ENCODE data around the gene GASK1B.

GASK1B gene

DNA sequence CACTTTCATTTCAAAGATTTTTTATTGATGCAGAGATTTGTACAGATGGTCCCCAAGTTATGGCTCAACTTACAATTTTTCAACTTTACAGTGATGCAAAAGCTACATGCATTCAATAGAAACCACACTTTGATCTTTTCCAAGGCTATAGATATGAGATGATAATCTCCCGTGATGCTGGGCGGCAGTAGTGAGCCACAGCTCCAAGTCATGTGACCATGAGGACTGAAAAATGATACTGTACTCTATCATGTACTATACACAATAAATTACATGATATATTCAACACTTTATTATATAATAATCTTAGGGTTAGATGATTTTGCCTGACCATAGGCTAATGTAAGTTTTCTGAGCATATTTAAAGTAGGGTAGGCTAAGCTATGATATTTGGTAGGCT, 14.0 kb upstream of the GASK1B start:
- DNase-seq (ENCODE audit: low read depth, low spot score): no peak

DNA sequence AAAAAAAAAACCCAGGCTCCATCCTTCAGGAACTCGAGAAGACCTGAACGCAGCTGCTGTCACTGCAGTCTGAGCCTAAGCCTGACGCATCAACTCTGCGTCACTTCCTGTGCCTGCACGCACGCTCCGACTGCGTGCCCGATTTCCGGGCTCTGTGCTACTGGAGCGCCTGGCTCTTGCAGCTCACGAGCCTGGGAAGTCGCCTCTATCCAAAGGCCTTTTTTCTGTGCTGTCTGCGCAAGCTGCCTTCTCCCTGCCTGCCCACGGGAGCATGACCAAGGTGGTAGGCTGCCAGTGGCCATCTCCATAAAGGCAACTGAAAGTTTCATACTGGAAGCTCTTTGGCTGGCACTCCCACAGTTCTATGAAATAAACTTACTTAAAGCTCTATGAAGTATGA, 9.9 kb upstream of the GASK1B start:
- DNase-seq (ENCODE audit: low read depth, low spot score): no peak

DNA sequence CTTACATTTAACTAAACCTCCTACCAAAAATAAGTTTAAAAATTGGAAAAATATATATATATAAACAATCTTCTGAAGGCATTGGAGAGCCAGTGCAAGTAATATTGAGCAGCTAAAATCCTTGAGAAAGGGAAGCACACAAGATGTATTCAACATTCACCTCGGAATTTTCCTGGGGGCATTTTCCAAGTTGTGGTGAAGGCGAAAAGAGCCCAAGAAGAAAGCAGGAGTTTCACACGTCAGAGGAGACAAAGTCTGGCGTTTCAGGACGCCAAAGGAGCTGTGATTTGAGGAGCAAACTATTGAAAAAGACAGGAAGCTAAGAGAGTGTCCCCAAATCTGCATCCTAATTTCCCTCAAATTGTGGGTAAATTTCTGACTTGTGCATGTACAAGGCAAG, 9.1 kb upstream of the GASK1B start:
- no peak for DNase-seq (ENCODE audit: low read depth, low spot score)

DNA sequence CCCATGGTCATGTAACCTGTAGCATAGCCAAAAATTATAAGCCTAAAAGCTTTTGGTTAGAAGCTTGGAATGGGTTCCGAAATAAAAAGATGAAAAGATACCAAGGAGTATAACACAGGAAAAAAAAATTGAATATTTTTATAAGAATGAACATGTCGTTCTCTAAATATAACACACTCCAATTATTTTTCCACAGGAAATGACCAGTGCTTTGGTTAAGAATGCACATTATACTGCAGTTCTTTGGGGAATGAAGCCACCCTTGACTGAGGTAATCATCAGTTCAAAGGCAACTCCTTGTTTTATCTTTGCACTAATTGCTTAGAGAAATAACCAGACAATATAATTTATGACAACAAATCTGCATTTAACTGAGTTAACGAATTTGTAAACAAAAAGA, 6.6 kb upstream of the GASK1B start:
- no peak for DNase-seq (ENCODE audit: low read depth, low spot score)

DNA sequence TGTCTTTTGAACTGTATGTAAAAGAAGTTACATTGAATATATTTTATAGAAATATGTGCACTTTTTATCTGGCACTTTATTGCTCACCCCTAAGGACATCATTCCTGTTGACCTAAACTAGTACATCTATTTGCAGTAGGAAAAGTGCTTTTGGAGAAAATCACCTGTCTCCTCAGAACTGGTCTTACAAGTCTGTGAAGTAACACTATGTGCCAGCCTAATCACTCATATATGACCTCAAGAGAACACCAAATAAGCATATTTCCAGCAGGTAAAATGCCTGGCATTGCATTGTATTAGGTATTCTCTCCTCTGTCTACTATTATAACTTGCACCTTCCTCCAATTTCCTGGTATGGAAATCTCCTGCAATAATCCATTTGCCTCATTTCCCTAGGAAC, 4.0 kb upstream of the GASK1B start:
- DNase-seq (ENCODE audit: low read depth, low spot score): no peak

DNA sequence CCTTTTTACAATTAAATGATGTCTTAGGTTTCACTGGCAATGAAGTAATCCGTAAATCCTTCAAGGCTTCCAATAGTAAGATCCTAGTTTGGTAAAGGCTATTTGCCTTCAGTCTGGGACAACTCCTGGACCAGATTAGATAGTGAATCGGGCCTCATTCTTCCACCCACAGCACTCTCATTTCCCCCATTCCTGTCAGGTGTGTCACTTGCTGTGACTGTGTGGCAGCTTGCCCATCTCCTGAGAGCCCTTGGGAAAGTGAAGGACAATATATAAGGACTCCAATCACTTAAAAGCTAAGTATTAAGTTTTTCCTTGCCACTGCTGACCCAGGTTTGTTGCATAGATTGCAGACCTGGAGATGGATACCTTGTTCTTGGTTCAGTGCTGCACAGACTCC, 3.3 kb upstream of the GASK1B start:
- DNase-seq (ENCODE audit: low read depth, low spot score): no peak

DNA sequence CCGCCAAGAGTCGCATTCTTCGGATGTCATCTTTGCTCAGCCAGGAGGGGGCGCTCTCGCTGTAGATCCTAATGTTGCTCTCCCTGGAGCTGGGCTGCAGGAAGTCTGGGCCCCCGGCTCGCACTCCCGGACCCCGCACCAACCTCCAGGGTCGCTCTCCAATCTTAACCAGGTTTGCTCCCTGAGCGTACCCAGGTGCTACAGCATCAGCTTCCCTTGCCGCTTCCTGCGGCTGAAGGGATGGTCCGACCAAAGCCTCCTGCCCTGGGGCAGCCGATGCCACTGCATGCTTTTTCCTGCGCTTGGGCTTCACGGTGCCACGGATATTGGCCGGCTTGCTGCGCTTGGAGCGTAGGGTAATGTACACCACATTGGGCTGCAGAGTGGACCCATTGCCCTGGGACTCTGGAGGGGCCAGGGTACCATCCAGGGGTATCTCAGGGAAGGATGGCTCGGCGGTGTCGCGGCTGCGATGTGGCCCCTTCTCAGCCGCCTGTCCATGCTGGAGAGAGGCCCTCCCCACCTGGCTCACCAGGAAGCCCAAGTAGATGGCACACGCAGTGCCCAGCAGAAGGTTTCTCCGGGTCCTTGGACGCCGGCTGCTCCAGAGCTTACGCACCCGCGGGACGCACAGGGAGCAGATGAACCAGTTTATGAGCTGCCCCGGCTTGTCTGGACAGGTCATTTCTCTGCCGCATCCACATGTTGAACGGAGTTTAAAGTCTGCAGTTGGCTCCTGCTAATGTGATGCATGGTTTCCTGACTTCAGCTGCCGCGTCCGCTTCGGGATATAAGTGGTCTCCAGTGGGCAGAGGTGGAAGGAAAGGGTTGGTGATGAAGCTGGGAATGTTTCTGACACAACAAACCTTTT, 1.9 kb downstream of the GASK1B start:
- peak; percentile 50 for DNase-seq (ENCODE audit: low read depth, low spot score)

DNA sequence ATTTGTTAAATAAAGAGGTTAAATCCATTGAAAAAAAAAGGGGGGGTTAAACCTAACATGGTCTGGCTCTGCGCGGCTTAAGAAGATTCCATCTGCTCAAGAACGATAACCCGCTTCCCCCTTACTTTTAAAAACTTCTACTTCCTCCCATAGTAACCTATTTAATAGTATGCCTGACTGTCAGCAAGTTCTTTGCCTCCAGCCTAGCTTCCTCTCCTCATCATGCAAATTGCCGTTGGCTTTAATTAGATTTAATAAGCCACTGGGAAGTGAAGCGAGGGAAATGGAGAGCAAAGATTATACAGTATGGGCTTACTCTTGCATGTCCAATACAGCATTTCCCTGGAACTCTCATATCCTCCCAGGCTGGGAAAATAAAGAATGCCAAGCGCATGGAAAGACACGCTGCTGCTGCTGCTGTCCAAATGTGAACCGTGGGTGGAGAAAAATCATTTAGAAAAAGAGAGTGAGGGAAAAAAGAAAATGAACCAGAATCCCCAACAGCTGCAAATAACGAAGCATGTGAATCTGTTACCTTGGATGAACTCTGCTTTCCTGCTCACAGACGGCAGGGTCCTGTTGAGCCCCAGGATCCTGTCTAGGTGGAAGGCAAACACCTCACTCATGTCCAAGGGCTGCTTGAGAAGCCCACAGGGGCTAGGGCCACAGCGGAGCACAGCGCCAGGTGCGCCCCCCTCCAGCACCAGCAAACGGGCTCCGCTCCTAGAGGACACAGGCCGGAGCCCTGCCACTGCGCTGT, 2.7 kb downstream of the GASK1B start:
- DNase-seq (ENCODE audit: low read depth, low spot score): no peak

DNA sequence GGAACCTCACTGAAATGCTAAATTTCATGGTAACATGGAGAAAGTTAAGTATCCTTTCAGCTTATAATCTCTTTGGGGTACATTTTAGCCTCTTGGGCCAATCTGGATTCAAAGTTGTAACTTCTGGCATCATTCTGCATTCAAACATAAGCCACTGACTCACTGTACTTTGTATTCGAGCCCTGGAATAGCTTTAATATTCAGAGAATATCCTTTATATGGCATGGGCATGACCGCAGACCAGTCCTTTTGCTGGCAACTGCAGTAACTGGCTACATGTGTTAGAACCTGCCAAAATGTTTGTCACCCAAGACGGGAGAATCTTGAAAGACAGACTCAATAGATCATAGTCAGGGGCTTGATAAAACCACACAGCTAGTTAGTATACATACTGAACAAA, 3.3 kb downstream of the GASK1B start:
- DNase-seq (ENCODE audit: low read depth, low spot score): no peak

DNA sequence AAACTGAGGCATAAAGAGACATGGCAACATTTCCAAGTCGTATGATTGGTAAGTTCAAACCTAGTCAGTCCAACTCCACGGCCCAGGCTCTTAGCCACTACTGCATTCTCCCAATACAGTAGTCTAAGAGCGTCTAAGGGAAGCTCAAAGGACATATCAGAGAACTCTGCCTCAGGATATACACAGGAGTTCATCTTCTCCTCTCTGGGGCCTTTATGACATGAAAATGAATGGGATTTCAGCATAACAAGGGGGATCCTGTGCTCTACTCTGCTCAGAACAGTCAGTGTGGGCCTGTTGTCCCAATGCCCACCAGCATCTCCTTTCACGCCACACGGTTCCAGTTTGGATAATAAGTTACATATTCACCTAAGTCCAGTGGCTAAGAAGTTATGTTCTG, 4.2 kb downstream of the GASK1B start:
- no peak for DNase-seq (ENCODE audit: low read depth, low spot score)

DNA sequence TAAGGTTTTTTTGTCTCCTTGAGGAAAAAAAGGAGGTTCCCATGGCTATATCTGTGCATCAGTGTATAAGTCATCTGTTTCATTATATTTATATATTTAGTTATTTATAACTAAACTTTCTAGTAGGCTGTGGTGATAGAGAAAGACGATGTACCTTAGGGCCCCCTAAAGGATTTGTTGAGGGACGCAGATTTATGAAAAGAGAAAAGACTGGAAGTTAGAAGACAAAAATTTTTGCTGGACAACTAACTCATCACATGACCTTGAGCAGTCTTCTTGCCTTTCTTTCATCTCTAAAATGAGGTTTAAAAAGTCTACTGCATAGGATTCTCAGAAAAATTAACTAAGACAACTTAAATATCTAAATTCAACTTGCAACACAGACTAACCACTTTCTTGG, 6.1 kb downstream of the GASK1B start:
- no peak for DNase-seq (ENCODE audit: low read depth, low spot score)

DNA sequence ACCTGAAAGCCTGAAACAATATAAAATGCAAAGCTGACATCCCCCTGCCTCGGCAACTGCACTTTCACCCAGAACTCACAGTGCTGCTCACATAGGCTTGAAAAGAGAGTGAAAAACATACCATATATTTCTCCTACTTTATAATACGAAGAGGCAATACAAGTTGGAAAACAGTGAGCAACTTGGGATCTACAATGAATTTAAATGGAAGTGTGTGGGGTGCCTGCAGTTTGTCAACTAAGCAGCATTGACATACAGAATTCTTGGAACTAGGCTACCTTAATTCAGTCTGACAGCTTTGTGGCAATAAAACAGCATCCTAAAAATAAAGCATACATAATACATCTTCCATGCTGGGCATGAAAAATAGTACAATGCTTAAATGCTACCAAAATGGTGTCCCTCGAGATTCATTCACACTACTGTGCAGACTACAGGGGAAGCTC, 8.0 kb downstream of the GASK1B start:
- DNase-seq (ENCODE audit: low read depth, low spot score): no peak

DNA sequence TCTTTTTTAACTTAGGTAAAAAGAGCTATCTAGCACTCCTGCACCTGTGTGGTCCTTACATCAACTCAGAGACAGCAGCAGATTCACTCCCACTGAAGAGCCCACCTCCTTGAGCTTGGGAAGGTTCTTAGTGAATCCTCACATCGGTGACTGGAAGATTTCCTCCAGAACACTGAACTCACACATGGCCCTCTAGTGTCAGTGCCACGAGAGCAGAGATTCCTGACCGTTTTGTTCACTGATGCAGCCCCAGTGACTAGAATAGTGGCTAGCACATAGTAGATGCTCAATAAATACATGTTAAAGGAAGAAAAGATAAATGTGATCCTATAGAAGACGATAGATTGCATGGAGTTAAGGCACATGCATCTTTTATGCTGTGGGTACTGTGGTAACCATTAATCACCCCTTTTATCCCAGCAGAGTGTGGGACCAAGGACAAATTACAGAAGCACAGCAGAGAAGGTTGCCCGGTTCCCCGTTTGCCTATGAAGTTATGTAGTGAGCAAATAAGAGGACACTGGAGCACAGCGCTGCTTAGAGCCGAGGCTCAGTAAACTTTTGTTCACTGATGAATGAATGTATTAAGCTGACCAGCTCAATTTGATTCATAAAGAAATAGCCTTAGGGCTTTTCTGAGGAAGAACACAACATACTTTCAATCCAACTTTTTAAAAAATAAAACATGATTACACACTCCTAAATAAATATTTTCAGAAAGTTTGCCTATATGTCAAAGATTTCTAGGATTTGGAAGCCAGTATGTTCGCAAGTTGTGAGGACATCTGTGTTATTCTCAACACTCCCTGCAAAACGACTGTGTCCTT, 8.7 kb downstream of the GASK1B start:
- no peak for DNase-seq (ENCODE audit: low read depth, low spot score)

DNA sequence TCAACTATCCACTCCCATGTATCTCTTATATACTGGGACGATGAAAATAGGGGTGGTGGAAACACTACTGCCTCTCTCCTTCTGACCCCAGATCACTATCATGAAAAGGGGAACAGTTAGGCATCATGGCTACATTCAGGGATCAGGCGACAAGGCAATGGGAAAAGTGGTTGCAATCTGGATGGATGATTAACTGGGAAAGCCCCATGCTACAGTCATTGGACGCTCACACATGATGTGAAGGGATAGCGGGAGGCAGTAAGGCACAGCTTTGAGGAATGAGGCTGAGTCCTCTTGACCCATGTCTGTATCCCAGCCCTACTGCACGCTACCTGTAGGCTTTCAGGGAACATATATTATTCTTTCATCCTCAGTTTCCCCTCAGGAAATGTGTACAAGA, 10.2 kb downstream of the GASK1B start:
- no peak for DNase-seq (ENCODE audit: low read depth, low spot score)

DNA sequence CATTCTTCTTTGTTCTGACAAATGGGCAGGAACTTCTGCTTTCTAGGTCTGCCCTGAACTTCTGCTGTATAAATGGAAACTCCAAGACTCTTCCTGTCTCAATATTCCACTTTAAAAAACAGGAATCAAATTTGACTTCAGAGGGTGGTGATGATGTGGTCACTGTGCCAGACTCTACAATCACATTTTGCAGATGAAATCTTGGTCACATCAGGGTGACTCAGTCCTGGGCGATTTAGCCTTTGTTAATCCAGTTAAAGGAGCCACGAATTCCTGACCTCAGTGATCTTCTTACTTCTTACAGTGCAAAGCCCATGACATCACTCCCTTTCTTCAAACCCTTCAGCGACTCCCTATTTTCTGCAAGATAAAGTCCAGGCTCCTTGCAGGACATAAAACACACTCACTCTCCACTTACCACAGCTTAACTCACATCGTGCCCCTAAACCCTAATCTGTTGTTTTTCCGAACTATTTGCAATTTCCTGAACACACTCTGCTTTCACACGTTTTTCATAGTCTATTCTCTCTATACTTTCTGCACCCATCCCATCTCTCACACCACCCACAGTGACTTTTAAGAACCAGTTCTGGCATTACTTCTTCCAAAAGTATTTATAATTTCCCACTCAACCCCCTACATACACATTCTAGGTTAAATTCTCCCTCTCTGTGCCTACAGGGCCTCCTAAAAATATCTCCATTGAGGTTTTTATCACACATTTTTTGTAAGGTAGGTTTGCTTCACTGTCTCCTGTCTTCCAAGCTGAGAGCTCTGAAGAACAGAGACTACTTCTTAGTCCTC, 11.1 kb downstream of the GASK1B start:
- peak; percentile 68 for DNase-seq (ENCODE audit: low read depth, low spot score)

DNA sequence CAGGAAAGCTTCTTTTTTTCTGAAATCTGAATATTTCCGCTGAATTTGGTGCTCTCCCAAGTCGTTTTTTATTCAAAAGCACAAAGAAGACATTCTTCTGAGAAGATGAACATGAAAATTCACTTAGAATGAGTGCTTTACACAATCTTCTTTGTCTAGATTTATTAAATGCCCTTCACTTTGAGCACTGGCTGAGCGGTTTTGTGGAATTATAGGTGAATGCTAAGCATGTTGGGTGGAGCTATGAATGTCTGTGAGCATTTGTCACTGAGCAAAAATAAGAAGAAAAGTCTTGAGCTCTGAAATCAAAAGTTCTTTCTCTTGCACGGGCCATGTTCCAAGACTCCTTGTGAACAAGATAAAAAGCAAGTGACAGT, 13.1 kb downstream of the GASK1B start:
- DNase-seq (ENCODE audit: low read depth, low spot score): no peak

DNA sequence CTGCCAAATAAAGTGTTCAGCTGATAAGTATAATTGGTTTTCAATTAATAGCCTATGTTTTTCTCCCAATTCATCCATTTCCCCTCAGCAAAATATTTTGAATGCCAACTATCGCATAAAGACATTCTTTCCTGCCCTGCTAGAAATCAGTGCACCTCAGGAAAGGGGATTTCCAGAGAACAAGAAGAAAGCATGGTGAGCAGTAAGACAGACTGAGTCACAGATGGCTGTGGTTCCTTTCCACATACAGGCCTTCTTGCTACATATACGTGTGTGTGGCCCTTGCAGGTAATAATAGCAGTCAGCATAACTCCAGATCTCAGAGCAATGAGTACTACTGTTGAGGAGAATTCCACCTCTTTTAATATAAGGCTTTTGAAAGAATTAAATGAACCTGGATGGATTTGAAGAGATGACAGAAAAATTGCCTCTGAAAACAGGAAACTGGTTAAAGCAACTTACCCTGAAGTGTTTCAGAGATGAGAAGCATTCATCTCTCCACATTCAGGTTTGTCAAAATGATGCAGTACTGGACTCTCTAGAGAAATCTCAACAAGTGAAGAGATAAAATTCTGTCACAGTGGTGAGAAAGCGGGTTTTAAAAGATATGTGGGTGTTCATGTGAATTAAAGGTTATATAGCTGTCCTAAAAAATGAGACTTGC, 13.6 kb downstream of the GASK1B start:
- no peak for DNase-seq (ENCODE audit: low read depth, low spot score)

DNA sequence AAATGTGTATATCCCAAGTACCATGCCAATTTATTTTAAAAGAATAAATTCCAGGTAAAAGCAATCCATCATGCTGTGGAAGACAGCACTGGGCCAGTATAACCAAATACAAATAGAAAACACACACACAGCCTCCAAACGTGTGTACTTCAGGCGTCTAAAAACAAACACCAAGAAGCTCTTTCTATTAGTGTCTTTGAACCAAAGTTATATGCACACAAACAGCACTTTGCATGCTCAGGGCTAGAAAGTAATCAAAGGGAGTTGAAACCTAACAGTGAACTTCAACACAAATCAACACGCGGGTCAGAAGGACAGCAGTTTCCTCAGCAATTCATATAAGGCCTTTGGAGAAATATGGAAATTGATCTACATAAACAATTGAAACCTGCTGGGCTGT, 15.4 kb downstream of the GASK1B start:
- no peak for DNase-seq (ENCODE audit: low read depth, low spot score)

DNA sequence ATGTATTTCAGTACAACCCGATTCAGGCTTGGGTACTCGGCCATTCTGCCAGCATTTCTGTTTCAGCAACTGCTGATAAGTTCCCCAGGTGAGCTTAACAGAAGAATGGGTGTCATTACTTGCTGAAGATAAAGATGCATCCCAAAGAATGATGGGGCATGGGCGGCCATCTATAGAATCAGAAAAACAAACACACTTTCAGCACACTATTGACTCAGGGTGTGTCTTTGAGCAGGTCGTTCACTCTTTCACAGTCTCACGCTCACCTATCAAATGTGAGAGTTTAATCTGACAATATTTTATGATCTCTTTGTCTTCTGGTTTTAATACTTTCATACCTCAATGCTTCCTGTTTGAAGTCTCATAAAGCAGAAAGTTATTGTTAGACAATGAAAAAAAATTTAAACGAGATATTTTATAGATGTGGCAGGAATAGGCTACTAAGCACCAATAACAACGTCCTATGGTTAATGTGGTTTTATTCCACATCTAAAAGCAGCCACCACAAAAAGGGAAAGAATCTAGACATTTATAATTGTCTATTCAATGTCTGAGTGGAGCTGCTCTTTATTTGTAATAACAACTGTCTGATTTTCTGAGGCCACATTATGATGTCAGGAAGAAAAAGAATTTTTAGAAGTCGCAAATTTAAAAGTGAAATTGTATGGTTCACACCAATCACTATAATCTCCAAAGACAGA, 17.0 kb downstream of the GASK1B start:
- DNase-seq (ENCODE audit: low read depth, low spot score): no peak

DNA sequence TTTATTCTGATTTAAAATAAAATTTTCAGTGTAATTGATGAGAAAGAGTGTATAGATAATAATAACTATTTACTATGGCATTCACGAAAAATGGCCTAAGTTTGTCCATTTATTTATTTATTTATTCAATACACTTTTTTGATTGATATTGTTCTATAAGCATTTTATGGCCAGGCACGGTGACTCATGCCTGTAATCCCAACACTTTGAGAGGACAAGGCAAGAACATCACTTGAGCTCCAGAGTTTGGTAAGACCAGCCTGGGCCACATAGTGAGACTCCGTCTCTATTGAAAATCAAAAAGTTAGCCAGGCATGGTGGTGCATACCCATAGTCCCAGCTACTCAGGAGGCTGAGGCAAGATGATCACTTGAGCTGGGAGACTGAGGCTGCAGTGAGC, 25.7 kb downstream of the GASK1B start:
- DNase-seq (ENCODE audit: low read depth, low spot score): no peak
